Naive B cell (primary cell): ENCODE results near the gene SMIM32. TPM values are rescaled to one million over a fixed set of nuclear protein-coding genes. Genes with fewer than 3 reads are reported as not detected.

ENCODE experiments used
- ATAC-seq, 2 donors: fragments of 150-1000 bp; cut with Tn5 transposase; 2 replicates each; pipeline ENCODE4 v1.10.0; 2021; ENCODE audit warnings: low read depth in 2 of 2, mild to moderate bottlenecking in 2 of 2, moderate library complexity in 2 of 2
- DNase-seq: peaks from one replicate; pipeline ENCODE4 v3.0.0; 2022
- H3K27ac Mint-ChIP-seq, 6 donors: one replicate each; pipeline ENCODE4 v1.8.0; 2020 to 2022; ENCODE audit warnings: mild to moderate bottlenecking in 6 of 6, mixed read lengths in 6 of 6, moderate library complexity in 5 of 6, inconsistent platforms in 2 of 6
- H3K27me3 Mint-ChIP-seq, 3 donors: one replicate each; pipeline ENCODE4 v1.8.0; 2021 to 2022; ENCODE audit warnings: mixed read lengths in 3 of 3, mild to moderate bottlenecking in 1 of 3
- H3K36me3 Mint-ChIP-seq, 2 donors: one replicate each; pipeline ENCODE4 v1.8.0; 2020 to 2022; ENCODE audit warnings: mixed read lengths in 2 of 2, inconsistent platforms in 1 of 2, mild to moderate bottlenecking in 1 of 2
- H3K4me1 Mint-ChIP-seq, 3 donors: one replicate each; pipeline ENCODE4 v1.8.0; 2020 to 2022; ENCODE audit warnings: mixed read lengths in 3 of 3, inconsistent platforms in 1 of 3, mild to moderate bottlenecking in 1 of 3, moderate library complexity in 1 of 3
- H3K4me3 Mint-ChIP-seq, 8 donors: one replicate each; pipeline ENCODE4 v1.8.0; 2020 to 2022; ENCODE audit warnings: mild to moderate bottlenecking in 8 of 8, mixed read lengths in 8 of 8, moderate library complexity in 8 of 8, inconsistent platforms in 2 of 8
- H3K9me3 Mint-ChIP-seq, 7 donors: one replicate each; pipeline ENCODE4 v1.8.0; 2020 to 2022; ENCODE audit warnings: mixed read lengths in 7 of 7, mild to moderate bottlenecking in 5 of 7, inconsistent platforms in 2 of 7, moderate library complexity in 1 of 7
- polyA plus RNA-seq, 6 donors: library from polyadenylated mRNA; unstranded; fragments of 300-500 nt; fragmentation: Illumina TruSeq; gene quantifications; one replicate each; pipeline ENCODE4 v1.2.3, GENCODE V29; 2021; ENCODE audit warnings: low read depth in 6 of 6

SMIM32 gene
- polyA plus RNA-seq, 6 donors from 2014 or later = not detected

DNA sequence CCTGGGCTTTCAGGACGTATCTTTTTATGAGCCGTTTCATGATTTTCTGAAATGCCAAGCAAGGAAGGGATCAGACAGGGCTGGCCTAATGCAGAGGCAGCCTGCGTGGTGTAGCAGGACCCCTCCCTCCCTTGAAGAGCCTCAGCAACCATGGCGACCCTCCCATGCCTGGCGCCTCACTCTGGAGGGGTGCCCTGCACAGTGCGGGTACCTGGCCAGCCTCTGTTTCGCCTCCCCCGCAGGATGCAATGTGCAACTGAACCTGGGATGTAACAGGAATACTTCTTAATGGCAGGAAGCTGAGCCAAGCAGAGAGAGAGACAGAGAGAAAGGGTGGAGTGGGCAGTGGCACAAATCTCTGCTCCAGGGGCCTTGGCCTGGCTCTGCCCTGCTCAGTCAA is 23.3 kb upstream of the SMIM32 start:
- peaks cover 2 to 20% (median 8%) of the 10 kb centered on the region in 7 donors for H3K9me3 Mint-ChIP-seq
- H3K27me3 Mint-ChIP-seq = peaks cover 12 to 24% (median 24%) of the 10 kb centered on the region in 3 donors
- no peak overlapping the region for H3K27ac Mint-ChIP-seq

DNA sequence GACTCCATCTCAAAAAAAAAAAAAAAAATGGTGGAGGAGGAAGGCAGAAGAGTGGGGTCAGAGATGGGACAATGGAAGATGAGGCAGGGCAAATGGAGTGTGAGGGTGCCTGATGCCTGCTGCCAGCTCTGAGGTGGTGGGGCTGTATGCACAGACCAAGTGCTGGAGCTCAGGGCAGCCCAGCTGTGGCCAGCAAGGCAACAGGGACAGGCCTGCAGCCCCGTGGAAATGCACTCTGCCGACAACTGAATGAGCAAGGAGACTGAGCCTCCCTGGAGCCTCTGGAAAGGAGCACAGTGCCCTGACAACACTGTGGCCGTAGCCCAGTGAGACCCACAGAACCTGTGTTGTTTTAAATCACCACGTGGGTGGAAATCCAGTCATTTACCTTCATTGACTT is 22.9 kb upstream of the SMIM32 start:
- H3K36me3 Mint-ChIP-seq = peaks cover 0 to 6% of the 10 kb centered on the region in 2 donors
- no peak overlapping the region for H3K4me3 Mint-ChIP-seq
- ATAC-seq = no peak
- H3K27me3 Mint-ChIP-seq = peaks cover 13 to 26% (median 21%) of the 10 kb centered on the region in 3 donors
- no peak for DNase-seq
- peaks cover 0 to 16% (median 8%) of the 10 kb centered on the region in 7 donors for H3K9me3 Mint-ChIP-seq
- H3K4me1 Mint-ChIP-seq = peaks cover 0 to 2% (median 0%) of the 10 kb centered on the region in 3 donors
- peak overlapping the region in 1 of 6 donors; percentile 88 for H3K27ac Mint-ChIP-seq

More for the DNA sequence above, 23.3 kb upstream of the SMIM32 start:
- ATAC-seq (no peak), DNase-seq (no peak)
- Mint-ChIP-seq H3K4me1 (peaks cover 0 to 2% (median 0%) of the 10 kb centered on the region in 3 donors), H3K36me3 (peaks cover 0 to 10% of the 10 kb centered on the region in 2 donors), H3K4me3 (peak overlapping the region in 1 of 8 donors; percentile 66)

DNA sequence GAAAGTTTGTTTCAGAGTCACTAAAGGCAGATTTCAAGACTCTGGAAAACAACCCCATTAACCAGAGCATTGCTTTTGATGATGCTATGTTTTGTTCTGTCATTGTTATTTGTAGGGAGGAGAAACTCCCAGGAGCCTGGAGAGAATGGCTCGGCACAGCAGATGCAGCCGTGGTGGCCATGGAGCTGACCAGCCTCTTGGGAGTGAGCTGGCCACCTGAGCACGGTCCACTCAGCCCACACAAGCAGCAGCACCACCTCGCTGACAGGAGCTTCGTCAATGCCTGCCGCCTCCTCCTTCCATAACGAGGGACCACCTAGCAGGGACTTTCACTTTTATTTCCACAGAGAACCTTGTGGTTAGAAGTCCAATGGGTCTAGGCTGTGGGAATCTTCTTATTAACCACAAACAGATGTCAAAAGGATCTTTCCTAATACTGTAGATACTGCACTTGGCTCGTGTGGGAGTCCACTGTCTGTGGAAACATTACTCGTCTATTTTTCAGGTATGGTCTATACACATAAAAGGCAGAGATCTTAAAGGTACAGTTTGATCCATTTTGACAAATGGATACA is 21.0 kb upstream of the SMIM32 start:
- no peaks in the 10 kb centered on the region for H3K36me3 Mint-ChIP-seq
- H3K9me3 Mint-ChIP-seq = peaks cover 0 to 6% (median 0%) of the 10 kb centered on the region in 7 donors

DNA sequence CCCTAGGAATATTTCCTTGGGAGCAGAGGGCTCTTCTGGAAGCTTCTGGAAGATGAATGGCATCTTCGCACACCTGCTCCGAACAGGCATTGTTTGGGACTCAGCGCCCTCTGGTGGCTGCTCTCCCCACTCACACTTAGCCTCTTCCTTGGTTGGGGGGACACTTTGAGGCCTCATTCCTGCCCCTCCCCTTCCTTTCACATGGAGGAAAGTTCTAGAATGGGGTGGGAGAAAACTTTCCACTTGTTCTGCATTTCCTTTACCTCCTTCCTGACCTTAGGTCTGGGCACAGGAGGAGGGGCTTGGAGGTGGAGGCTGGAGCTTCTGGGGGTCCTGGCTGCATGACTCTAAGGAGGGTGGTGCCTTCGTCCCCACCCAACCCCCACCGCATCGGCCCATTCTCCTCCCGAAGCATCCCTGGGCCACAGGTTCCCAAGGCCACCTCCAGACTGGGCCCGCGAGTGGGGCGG is 19.3 kb upstream of the SMIM32 start:
- Mint-ChIP-seq H3K9me3 (no peaks in the 10 kb centered on the region), H3K4me1 (peaks cover 0 to 2% (median 0%) of the 10 kb centered on the region in 3 donors), H3K4me3 (no peak overlapping the region), H3K27me3 (peaks cover 28 to 43% (median 40%) of the 10 kb centered on the region in 3 donors), H3K27ac (no peak overlapping the region), H3K36me3 (no peaks in the 10 kb centered on the region)
- DNase-seq (peak; percentile 17), ATAC-seq (no peak)

More for the DNA sequence above, 21.0 kb upstream of the SMIM32 start:
- ATAC-seq = no peak
- H3K27ac Mint-ChIP-seq = no peak overlapping the region
- no peak overlapping the region for H3K4me3 Mint-ChIP-seq
- no peak for DNase-seq
- H3K4me1 Mint-ChIP-seq = peaks cover 0 to 2% (median 0%) of the 10 kb centered on the region in 3 donors
- H3K27me3 Mint-ChIP-seq = peaks cover 27 to 28% (median 28%) of the 10 kb centered on the region in 3 donors

DNA sequence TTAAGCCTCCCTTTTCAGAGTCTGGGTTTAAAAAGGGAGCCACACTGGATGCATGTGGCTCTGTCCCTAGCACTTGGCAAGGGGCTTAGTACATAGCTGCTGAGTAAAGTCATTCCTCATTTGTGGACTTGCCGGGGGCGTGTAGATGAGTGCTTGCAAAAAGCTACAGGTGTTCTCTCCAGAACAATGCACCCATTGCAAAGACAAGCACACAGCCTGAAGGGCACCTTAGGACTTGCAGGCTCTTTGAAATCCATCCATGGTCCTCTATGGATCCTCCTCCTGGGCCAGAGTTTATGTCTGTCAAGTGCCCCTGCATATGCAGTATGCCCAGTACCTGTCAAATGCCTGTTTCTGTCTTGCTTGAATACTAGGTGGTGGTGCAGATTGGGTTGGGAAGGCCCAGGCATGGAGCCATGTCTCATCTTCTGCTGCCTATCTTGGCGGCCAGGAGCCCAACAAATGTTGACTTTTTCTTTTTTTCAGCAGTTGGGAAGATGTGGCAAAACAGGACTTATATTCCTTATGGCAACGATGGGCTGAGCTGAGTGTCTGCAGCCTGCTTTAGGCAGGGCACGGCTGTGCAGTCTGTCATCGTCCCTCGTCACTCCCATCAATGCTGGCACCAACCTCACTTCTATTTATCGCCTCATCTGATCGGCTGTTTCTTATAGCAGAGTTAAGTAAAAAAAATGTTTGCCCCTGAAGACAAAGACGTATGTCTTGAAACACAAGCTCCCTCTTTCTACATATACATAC is 18.5 kb upstream of the SMIM32 start:
- DNase-seq = no peak
- Mint-ChIP-seq H3K4me1 (peaks cover 0 to 2% (median 0%) of the 10 kb centered on the region in 3 donors), H3K9me3 (no peaks in the 10 kb centered on the region), H3K4me3 (no peak overlapping the region), H3K27me3 (peaks cover 28 to 42% (median 40%) of the 10 kb centered on the region in 3 donors), H3K36me3 (no peaks in the 10 kb centered on the region), H3K27ac (no peak overlapping the region)
- ATAC-seq = no peak

DNA sequence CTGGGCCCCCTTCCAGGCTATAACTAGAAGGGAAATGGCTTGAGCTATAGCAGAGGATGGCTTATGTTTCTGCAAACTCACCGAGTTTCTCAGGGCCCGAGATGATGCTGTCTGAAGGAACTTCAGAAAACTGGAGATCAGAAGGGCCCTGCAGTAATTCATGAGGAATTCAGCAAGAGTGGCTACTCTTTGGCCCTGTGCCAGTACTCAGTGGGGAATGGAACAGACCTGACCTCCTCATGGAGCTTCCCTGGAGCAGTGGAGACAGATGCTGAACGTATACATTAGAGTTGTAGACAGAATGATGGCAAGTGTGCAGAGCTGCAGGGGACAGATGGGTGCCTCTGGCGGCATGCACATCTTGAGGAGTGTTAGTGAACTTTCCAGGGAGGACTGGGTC is 17.3 kb upstream of the SMIM32 start:
- peaks cover 33 to 52% (median 38%) of the 10 kb centered on the region in 3 donors for H3K27me3 Mint-ChIP-seq
- no peak for ATAC-seq
- H3K4me3 Mint-ChIP-seq = no peak overlapping the region
- no peak for DNase-seq
- no peak overlapping the region for H3K27ac Mint-ChIP-seq
- H3K36me3 Mint-ChIP-seq = no peaks in the 10 kb centered on the region
- peaks cover 0 to 2% (median 0%) of the 10 kb centered on the region in 3 donors for H3K4me1 Mint-ChIP-seq
- peaks cover 0 to 4% (median 0%) of the 10 kb centered on the region in 7 donors for H3K9me3 Mint-ChIP-seq

DNA sequence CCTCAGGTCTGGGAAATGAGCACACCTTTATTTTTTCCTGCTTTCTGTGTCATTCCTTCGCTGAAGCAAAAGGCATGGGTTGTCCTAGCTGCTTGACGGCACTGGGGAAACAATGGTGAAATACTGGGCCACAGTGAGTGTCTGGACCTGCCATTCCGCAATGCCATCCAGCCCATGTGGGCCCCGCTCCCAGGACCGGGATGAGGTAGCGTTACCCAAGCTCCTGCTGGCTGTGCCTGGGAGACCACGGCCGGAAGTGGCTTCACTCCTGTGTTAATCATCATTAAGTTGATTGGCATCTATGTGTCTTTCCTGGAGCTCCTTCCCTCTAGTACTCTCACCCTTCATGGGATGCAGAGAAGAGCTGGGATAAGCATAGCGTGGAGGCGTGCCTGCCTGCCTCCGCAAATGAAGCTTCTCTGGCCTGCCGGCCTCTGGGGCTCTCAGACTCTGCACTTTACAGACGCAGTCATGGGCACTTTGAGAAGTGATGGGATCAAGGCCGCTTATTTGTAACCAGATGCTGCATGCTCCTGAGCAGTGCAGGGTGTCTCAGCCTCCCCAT is 16.5 kb upstream of the SMIM32 start:
- Mint-ChIP-seq H3K4me3 (no peak overlapping the region), H3K27me3 (peaks cover 32 to 54% (median 40%) of the 10 kb centered on the region in 3 donors), H3K4me1 (peaks cover 0 to 2% (median 0%) of the 10 kb centered on the region in 3 donors), H3K9me3 (peaks cover 0 to 4% (median 0%) of the 10 kb centered on the region in 7 donors), H3K36me3 (no peaks in the 10 kb centered on the region), H3K27ac (peak overlapping the region in 1 of 6 donors; percentile 29)
- ATAC-seq (no peak), DNase-seq (no peak)

DNA sequence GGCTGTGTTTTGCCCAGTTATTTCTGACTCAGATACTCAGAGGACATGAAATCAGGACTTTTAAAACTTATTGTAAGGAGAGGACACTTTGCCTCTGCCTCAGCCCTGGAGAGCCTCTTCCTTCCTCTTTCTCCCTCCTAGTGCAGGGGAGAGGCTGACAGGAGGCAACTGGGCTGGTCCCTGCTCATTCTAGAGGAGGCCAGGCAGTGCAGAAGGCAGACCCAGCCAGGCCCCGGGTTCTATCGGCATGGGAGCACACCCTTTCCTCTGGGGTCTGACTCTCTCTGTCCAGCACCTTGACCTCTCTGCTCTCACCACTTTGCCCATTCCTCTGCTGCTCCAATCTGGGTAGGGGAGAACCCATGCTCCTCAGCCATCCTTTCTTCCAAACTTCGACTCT is 16.0 kb upstream of the SMIM32 start:
- Mint-ChIP-seq H3K4me1 (peaks cover 0 to 2% (median 0%) of the 10 kb centered on the region in 3 donors), H3K9me3 (peaks cover 0 to 4% (median 0%) of the 10 kb centered on the region in 7 donors), H3K27ac (peak overlapping the region in 1 of 6 donors; percentile 29), H3K36me3 (no peaks in the 10 kb centered on the region), H3K27me3 (peaks cover 30 to 54% (median 45%) of the 10 kb centered on the region in 3 donors), H3K4me3 (no peak overlapping the region)
- no peak for ATAC-seq
- no peak for DNase-seq

DNA sequence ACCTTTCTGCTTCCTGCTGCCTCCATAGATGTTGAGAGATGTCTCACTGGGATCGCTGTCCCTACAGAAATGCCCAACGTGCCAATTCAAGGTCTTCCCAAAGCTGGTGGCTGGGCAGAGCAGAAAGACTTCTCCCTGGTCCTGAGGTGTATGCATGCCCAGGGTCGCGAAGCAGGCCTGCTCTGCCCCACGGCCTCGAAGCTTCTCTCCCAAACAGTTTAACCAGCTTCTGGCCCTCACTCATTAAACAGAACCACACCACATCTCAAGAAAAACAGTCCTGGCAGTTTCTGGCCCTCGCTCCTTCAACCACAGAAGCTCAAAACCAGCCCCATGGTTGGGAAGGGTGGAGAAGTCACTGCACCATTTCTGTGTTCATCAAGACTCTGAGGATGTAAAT is 14.7 kb upstream of the SMIM32 start:
- ATAC-seq (no peak), DNase-seq (no peak)
- H3K9me3 Mint-ChIP-seq = peaks cover 0 to 4% (median 0%) of the 10 kb centered on the region in 7 donors
- no peak overlapping the region for H3K27ac Mint-ChIP-seq
- peaks cover 24 to 63% (median 58%) of the 10 kb centered on the region in 3 donors for H3K27me3 Mint-ChIP-seq
- H3K36me3 Mint-ChIP-seq = no peaks in the 10 kb centered on the region
- H3K4me3 Mint-ChIP-seq = no peak overlapping the region
- H3K4me1 Mint-ChIP-seq = peaks cover 0 to 2% (median 0%) of the 10 kb centered on the region in 3 donors

DNA sequence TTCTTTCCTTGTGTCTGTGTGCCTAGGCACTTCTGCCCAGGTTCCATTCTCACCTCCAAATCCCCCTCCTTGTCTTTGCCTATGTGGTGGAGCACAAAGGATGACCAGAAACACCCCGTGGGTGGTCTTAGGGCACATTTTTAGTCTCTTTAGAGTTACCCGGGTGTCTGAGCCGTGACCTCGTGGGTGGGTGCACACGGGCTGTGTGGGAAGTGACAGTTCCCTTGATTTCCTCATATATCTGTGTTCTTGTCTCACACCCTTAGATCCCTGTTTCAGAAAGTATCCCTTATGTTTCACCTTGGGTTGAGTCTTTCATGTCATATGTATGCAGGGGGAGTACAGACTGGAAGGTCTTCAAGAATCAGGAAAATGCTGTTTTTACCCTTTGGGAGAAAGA is 13.4 kb upstream of the SMIM32 start:
- peaks cover 0 to 4% (median 0%) of the 10 kb centered on the region in 7 donors for H3K9me3 Mint-ChIP-seq
- peaks cover 18 to 73% (median 56%) of the 10 kb centered on the region in 3 donors for H3K27me3 Mint-ChIP-seq
- H3K36me3 Mint-ChIP-seq = no peaks in the 10 kb centered on the region
- H3K4me1 Mint-ChIP-seq = no peaks in the 10 kb centered on the region
- H3K27ac Mint-ChIP-seq = no peak overlapping the region
- ATAC-seq (no peak), DNase-seq (no peak)
- no peak overlapping the region for H3K4me3 Mint-ChIP-seq

DNA sequence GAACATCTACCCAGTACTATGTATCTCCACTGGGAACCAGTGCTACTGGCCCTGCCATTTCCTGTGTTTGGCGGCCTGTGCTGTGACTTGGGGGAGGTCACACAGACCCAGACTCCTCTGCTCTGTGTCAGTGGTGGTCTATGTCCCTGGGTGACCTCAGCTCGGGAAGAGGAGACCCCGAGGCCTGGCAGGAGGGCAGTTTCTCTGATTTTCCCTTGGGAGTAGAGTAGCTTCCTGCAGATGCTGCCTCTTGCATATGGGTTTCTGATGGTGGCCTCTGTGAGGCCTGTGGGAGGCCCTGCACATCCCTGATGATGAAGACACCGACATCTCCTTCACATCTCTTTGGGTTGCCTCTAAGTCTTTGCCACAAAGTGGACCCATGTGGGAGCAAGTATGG is 13.0 kb upstream of the SMIM32 start:
- Mint-ChIP-seq H3K27ac (no peak overlapping the region), H3K4me1 (no peaks in the 10 kb centered on the region), H3K36me3 (no peaks in the 10 kb centered on the region), H3K27me3 (peaks cover 14 to 74% (median 58%) of the 10 kb centered on the region in 3 donors), H3K9me3 (peaks cover 0 to 4% (median 0%) of the 10 kb centered on the region in 7 donors), H3K4me3 (no peak overlapping the region)
- DNase-seq = no peak
- no peak for ATAC-seq

DNA sequence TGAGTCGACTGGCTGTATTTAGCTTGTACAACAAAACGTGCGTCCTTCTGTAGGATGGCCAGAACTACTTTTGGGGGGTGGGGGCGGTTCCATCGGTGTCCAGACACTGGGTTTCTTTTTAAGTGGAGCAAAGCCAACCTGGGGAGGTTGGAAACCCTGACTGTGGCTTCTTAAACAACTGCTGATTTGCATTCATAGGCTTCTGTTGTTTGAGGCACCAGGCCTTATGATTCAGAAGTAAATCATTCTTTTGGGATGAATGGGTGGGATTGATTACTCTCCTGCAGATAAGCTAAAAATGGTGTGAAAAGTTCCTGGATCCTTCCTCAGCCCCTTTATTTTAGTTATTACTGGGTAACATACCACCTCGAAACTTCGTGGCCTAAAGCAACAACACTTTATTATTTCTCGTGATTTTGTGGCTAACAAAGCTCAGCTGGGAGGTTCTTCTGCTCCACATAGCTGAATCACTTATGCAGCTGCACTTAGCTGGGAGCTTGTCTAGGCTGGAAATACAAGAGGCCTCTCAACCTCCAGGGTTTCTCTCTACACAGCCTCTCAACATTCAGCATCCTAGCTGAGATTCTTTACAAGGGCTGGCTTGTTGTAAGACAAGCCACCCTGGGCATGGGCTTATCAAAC is 12.2 kb upstream of the SMIM32 start:
- peaks cover 0 to 4% (median 0%) of the 10 kb centered on the region in 7 donors for H3K9me3 Mint-ChIP-seq
- H3K27me3 Mint-ChIP-seq = peaks cover 10 to 70% (median 61%) of the 10 kb centered on the region in 3 donors
- no peak for ATAC-seq
- H3K4me1 Mint-ChIP-seq = no peaks in the 10 kb centered on the region
- DNase-seq = no peak
- no peaks in the 10 kb centered on the region for H3K36me3 Mint-ChIP-seq
- no peak overlapping the region for H3K27ac Mint-ChIP-seq
- H3K4me3 Mint-ChIP-seq = no peak overlapping the region

DNA sequence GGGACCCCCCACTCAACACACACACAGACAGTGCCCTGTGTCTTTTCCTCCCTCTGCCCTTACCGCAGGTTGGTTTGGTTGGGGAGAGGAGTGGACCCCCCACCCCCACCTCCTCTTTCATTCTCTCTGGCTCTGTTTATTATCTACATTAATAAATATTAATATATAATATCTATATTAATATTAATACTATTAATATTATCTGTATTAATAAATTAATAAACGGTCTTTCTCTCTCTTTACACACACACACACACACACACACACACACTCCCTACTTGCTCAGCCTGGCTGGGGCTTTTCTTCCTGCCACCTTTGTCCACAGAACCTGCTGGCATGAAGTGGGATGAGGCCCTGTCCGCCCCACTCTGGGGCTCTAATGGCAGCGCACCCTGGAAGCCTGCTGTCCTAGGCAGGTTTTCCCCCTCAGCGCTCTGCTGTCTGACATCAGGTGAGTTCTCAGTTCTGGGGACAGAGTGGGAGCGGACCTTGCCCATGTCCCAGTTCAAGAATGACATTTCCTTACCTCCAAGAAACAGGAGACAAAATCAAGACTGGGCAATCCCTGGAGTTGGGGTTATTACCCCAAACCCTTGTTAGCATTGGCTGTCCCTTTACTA is 10.5 kb upstream of the SMIM32 start:
- Mint-ChIP-seq H3K9me3 (peaks cover 0 to 4% (median 0%) of the 10 kb centered on the region in 7 donors), H3K27me3 (peaks cover 10 to 74% (median 65%) of the 10 kb centered on the region in 3 donors), H3K27ac (no peak overlapping the region), H3K4me1 (no peaks in the 10 kb centered on the region), H3K4me3 (peak overlapping the region in 1 of 8 donors; percentile 61), H3K36me3 (no peaks in the 10 kb centered on the region)
- DNase-seq (no peak), ATAC-seq (no peak)
